GM06990 (cell line): ENCODE measurements around the gene FAM13B.
"Not testable (repeated sequence)": the region's sequence is repeated elsewhere in the genome, so short reads cannot be mapped to it uniquely, and the experiment has no call there.

ENCODE experiments used
- DNase-seq: peaks from one replicate; pipeline ENCODE4 v3.0.0-alpha.2; 2011; ENCODE audit not compliant: insufficient read length; ENCODE audit errors: extremely low read depth
- H3K27me3 ChIP-seq: replicated peaks from 2 replicates; pipeline ENCODE4 v1.6.0; 2011; ENCODE audit warnings: low read length; ENCODE audit not compliant: control insufficient read depth, insufficient read depth
- H3K36me3 ChIP-seq: 2 replicates; pipeline ENCODE4 v1.5.1; 2011; ENCODE audit warnings: low read length; ENCODE audit not compliant: control insufficient read depth, insufficient read depth
- H3K4me3 ChIP-seq: replicated peaks from 2 replicates; pipeline ENCODE4 v1.5.1; 2011; ENCODE audit warnings: low read depth, mild to moderate bottlenecking, control low read depth, low read length
- CTCF ChIP-seq: IDR thresholded peaks from 2 replicates; pipeline ENCODE4 v1.5.1; 2011; ENCODE audit warnings: low read length, control low read depth, mild to moderate bottlenecking, inconsistent platforms; ENCODE audit not compliant: insufficient read depth, poor library complexity, severe bottlenecking

Gene FAM13B

DNA sequence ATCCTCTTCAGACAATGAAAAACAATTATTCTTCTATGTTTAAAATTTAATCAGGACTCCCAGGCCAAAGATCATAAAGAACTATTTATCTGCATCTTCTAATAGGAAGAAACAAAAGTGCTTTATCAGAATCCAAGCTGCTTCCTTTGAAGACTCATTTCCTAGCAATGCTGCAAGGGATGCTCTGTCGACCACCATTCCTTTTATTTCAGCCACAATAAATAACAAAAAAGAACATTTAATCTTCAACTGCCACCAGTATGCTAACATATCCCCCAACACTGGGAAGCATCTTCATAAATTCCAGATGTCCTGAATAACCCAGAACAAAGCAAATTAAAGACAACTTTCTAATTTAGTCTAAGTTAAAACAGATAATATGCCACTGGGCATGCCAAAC lies 74.9 kb downstream of the FAM13B start:
- no peak for DNase-seq
- peaks cover 2% of the 10 kb centered on the region for H3K36me3 ChIP-seq
- TF ChIP-seq CTCF, result no peak
- H3K27me3 ChIP-seq, result no peaks in the 10 kb centered on the region
- H3K4me3 ChIP-seq, result no peak overlapping the region

DNA sequence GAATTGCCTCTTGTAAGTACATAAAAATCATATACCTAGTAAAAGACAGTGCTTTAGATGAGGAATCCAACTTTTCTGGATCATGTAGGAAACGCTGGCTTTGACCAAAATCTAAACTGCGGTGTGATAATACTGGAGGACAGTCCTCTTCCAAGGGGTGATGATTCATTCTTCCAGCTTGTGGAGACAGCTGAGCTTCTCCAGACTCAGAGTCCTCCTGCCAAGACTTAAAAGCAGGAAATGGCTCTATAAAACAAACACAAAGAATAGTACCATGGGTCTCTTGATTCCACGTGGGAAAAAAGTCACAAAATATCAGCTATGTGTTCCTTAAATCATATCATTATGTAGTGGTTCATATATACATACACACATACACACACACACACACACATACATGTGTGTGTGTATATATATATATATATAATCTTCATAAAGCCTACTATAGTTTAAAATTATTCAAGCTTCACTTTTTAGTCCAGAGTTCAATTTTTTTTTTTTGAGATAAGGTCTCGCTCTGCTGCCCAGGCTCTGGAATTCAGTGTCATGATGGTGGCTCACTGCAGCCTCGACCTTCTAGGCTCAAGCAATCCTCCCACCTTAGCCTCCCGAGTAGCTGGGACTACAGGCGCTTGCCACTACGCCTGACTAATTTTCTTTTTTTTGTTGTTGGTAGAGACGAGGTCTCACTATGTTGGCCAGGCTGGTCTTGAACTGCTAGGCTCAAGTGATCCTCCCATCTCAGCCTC lies 78.6 kb downstream of the FAM13B start:
- no peak for DNase-seq

DNA sequence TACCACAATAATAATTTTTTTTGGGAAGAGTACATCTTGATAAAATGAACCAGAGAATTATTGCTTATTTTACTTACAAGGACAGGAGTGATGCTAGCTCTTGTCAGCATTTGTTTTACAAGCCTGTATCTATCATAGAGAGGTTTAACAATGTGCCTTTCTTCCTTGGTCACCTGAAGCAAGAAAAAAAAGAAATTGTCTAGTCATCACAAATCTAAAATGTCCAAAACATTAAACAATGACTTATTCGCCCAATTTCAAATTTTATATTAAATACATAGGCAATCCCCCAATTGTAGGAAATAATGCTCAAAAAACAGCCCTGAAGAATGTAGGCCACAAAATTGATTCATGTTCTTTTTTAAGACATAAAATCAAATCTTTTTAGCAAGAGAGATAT lies 87.1 kb downstream of the FAM13B start:
- no peak overlapping the region for H3K4me3 ChIP-seq
- H3K36me3 ChIP-seq, result peaks cover 8% of the 10 kb centered on the region
- TF ChIP-seq CTCF, result no peak
- no peak for DNase-seq
- H3K27me3 ChIP-seq, result no peaks in the 10 kb centered on the region

More for the DNA sequence above, 78.6 kb downstream of the FAM13B start:
- Histone ChIP-seq H3K27me3 (no peaks in the 10 kb centered on the region), H3K36me3 (peaks cover 3% of the 10 kb centered on the region), H3K4me3 (no peak overlapping the region)
- TF ChIP-seq CTCF, result no peak

DNA sequence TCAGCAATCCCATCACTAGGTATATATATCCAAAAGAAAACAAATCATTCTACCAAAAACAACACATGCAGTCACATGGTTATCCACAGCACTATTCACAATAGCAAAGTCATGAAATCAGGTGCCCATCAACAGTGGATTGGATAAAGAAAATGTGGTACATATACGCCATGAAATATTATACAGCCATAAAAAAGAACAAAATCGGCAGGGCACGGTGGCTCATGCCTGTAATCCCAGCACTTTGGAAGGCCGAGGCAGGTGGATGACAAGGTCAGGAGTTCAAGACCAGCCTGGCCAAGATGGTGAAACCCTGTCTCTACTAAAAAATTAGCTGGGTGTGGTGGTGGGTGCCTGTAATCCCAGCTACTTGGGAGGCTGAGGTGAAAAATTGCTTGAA lies 88.6 kb downstream of the FAM13B start:
- not testable (repeated sequence) for H3K27me3 ChIP-seq, H3K4me3 ChIP-seq, DNase-seq
- H3K36me3 ChIP-seq, result peaks cover 10% of the 10 kb centered on the region

DNA sequence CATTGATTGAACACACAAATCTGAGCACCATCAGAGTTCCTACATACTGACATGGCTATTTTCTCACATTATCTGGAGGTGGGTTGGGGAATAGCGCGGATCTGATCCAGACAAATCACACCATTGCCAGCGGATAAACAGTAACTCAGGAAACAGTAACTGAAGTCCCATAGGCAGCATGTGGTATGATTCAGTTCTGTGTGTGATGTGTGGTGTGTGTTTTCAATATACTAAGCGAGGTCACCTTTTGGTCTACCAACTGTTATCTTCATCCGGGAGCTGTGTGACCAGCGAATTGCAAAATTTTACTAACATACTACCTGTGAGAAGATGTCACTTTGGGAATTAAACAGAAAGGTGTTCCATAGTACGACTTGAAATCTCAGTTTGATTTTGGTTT lies 93.5 kb downstream of the FAM13B start:
- no peak for TF ChIP-seq CTCF
- DNase-seq, result no peak
- H3K27me3 ChIP-seq, result no peaks in the 10 kb centered on the region
- peaks cover 9% of the 10 kb centered on the region for H3K36me3 ChIP-seq
- no peak overlapping the region for H3K4me3 ChIP-seq

DNA sequence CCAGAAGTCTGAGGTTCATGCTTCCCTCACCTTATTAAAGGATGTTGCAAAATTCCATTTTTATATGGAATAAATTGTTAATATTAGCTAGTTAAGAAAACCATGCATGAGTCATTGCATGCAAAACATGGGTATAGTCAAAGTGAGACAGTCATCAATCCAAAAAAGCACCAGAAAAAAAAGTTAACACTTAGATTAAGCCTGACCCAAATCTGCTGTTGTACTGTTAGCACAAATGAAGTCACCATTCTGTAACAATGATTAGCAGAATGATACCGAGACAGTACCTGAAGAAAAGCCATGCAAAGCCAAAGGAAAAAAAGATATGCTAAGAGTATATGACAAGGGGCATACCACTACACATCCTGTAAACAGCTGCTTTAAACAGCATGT lies 94.1 kb downstream of the FAM13B start:
- TF ChIP-seq CTCF, result no peak
- no peaks in the 10 kb centered on the region for H3K27me3 ChIP-seq
- H3K36me3 ChIP-seq, result peaks cover 9% of the 10 kb centered on the region
- no peak for DNase-seq
- H3K4me3 ChIP-seq, result no peak overlapping the region
